ENCODE data around the gene RBM46. TPM values are rescaled to one million over a fixed set of nuclear protein-coding genes. Genes with fewer than 3 reads are reported as not detected.

Gene RBM46, protein sequence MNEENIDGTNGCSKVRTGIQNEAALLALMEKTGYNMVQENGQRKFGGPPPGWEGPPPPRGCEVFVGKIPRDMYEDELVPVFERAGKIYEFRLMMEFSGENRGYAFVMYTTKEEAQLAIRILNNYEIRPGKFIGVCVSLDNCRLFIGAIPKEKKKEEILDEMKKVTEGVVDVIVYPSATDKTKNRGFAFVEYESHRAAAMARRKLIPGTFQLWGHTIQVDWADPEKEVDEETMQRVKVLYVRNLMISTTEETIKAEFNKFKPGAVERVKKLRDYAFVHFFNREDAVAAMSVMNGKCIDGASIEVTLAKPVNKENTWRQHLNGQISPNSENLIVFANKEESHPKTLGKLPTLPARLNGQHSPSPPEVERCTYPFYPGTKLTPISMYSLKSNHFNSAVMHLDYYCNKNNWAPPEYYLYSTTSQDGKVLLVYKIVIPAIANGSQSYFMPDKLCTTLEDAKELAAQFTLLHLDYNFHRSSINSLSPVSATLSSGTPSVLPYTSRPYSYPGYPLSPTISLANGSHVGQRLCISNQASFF
- 0.58 TPM for total RNA-seq

DNA sequence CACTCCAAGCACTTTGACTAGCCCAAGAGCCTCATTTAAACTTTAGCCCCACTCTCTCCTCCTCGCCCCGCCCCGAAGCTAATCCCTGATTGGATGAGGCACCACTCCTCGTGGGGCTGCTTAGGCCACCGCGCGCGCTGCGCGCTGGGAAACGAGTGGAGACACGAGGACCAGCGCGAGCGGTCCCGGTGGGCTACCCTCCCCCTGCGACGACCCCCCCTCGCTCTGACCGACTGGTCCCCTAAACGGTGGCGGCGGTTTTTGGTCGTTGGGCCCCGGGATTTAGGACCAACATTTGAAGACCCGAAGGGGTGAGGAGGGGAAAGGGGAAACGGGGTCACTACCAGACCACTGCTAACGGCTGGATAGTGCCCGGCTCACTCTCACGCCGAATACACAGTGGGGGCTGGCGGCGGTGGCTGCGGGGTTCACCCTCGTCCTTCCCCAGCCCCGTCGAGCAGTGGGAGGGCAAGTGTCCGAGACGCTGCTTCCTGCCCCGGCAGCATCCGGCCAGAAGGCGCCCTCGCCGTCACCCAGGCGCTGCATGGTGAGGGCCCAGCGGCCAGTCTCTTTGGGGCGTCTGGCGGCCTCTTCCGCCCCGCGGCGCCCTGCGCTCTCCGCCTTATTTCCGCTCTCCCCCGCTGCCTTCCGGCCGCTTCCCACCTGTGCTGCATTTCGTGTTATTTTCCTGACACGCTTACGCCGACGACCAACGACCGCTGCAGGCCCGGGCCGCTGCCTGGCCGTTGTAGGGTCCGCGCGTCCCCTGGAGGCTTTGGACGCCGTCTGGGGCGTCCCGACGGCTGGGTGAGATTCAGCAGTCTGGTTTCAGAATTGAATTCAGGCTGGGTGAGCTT is at the start of gene RBM46:
RBM46 (plus strand) TSS at position 147 of the 857 bp plus-strand sequence. CDS start 15,481 bp downstream, outside the sequence.
- ATAC-seq (no peak), DNase-seq (ENCODE audit: low spot score) (no peak)
- intact Hi-C loops (cut with DNase I): no loop called here

DNA sequence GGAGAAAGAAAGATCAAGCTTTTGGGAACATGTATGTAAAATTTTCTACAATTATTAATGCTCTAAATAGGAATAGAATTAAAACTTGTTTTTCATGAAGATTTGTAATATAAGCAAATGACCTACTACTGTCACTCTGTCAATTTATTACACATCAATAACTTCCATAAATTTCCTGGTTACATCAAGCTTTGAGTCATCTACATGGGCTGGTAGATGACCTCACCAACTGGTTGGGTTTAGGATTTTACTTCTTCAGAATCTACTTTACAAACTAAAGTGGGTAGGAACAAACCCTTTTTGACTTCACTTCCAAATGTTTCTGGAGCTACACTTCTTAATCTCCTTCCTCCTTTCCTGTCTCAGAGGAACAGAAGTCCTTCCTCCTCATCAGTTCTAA is 49.3 kb upstream of the RBM46 start:
- intact Hi-C loops (cut with DNase I): no loop called here
- DNase-seq (ENCODE audit: low spot score) (no peak), ATAC-seq (no peak)

DNA sequence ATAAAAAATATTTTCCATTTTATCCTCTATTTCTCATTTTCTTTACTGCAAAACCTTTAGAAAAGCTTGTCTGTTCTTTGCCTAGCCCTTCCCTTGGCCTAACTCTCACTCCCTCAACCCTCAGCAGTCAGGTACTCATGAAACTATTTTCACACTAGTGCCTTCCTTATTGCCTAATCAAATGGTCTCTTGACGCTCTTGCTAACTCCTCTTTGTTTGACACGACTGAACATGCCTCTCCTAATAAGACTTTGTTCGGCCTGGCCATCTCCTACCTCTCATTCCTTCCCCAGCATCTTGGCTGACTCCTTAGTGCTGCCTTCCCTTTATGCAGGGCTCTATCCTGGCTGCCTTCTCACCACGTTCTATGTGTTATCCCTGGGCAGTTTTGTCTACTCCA is 48.4 kb upstream of the RBM46 start:
- DNase-seq (ENCODE audit: low spot score): no peak
- intact Hi-C loops (cut with DNase I): no loop called here
- ATAC-seq: no peak

DNA sequence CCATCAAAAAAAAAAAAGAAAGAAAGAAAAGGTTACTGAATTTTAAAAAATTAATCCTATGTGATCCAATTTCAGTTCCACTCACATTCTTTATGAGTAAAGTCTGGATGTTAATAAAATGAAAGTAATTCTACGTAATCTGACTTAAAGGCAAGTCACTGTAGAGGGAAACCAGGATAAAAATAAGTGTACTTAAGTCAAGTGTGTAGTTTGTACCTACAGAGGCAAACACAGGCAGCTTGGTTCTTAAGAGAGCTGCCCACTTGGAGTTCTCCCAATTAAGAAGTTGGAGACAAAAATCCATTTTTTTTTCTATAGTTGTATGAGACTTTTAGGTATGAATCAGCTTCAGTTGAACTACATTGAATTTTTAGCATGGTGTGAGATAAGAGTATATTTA is 44.3 kb upstream of the RBM46 start:
- ATAC-seq (no peak), DNase-seq (ENCODE audit: low spot score) (no peak)
- intact Hi-C loops (cut with DNase I): no loop called here

DNA sequence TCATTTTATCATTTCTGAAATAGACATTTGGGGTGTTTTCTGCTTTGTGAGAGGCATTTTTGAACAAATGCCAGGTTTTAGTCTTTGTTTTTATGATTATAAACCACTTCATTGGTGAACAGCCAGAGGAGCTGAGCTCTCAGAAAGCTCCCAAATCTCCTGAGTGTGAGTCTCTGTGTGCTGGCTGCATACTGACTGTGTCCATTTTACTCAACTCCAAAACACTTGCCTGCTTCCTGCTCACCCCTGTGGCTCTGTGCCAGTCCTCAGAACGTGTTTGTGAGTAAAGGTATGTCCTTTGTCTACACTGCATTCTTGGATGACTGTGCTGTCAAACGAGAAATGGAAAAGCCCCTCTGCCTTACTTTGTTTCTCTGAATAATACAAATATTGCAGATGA is 42.6 kb upstream of the RBM46 start:
- intact Hi-C loops (cut with DNase I): no loop called here
- DNase-seq (ENCODE audit: low spot score) (no peak), ATAC-seq (no peak)

DNA sequence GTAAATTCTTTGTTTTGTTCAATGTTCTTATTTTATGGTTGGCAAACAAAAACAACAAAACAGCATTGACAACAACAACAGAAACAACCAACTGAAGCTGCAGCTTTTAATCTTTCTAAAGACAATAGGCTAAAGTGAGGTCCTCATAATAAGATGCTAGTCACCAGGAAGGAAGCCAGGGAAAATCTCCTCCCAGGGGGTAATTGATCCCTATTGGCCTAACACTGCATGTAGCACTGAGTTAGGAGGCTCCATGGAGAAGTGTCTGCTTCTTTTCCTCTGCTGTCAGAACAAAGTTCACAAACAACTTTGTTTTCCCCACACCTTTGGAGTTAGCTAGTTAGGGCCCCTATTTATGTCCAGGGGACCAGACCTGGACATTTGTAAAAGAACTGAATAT is 42.0 kb upstream of the RBM46 start:
- no peak for DNase-seq (ENCODE audit: low spot score)
- intact Hi-C loops (cut with DNase I): no loop called here
- no peak for ATAC-seq

DNA sequence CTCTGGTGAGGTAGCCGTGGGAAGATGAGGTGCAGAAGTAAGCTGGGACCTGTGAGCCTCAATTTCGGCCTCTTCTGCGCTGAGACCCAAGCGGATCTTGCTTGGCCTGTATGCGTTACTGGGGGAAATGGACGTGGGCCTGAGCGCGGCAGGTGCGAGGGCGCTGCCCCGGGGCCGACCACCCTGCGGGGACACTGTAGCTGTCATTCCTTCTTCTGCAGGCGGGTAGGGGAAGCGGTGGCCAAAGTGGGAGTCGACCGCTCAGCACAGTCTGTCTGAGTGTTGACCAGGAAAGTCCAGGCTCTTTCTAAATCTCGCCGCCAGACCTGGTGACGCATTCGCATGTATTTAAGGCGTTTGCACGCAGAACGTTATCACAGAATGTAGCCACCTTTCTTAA is 40.6 kb upstream of the RBM46 start:
- no peak for ATAC-seq
- intact Hi-C loops (cut with DNase I): no loop called here

DNA sequence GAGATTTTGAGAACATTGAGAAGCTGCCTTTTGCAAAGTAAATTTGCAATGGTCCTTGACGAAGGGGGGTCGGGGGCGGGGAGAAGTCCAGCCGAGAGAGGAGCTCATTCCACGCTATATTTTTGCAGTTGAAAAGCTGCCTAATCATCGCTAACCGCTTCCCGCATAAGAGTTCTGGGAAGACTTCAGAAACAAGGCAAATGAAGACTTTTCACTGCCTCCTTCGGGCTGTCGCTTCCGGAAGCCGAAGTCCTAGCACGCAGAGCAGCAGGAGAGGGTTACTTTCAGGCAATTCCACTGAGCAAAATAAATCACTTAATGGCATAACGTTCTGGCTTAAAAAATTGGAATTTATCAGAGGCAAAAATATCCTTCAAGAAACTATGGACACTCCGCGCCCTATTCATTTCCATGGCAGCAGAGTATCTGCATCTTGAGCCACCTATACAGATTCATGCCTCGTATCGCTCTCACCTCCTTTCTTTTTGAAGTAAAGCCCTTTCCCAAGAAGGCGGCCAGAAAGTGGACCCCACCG is 39.9 kb upstream of the RBM46 start:
- intact Hi-C loops (cut with DNase I): no loop called here
- ATAC-seq: no peak

More for the DNA sequence above, 40.6 kb upstream of the RBM46 start:
- no peak for DNase-seq (ENCODE audit: low spot score)

DNA sequence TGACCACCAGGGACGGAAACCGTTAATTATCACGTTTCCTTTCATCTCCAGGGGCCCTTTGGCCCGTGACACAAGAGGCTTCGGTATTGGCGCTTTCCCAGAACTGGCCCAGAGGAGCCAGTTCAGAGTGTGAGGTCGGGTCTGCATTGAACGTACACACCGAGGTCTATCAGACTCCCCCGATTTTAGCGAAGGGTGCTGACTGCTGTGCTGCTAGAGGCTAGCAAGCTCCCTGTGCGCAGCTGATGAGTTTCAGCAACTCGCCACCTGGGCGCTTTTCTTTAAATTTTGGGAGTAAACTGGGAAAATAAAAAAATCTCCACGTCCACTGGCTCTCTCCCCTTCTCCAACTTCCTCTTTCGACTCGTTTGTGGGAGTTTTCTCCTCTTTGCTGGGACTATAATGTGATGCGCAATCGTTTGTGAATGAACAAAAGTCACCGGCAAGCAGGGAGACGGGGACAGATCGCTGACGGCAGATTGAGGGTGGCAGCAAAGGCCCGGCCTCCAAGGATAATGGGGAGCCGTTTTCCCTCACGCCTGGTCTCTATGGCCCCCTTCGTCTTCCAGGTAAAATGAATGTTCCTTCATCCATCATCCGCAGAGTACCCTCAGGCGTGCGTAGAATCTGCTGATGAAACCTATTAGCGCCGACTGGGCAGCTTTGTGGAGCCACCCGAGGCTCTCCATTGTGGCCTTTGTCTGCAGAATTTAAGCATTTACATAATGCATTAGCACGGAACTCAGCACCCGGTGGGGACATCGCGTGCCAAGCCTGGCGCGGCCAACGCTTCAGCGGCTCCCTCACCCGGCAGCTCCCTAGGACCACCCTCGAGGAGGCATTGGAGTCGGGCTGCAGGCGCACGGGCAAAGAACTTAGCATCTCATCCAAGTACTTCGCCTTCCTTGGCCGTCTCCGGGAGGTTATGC is 38.9 kb upstream of the RBM46 start:
- intact Hi-C loops (cut with DNase I): no loop called here
- DNase-seq (ENCODE audit: low spot score) (no peak), ATAC-seq (peak; percentile 51)

More for the DNA sequence above, 39.9 kb upstream of the RBM46 start:
- DNase-seq (ENCODE audit: low spot score): no peak

DNA sequence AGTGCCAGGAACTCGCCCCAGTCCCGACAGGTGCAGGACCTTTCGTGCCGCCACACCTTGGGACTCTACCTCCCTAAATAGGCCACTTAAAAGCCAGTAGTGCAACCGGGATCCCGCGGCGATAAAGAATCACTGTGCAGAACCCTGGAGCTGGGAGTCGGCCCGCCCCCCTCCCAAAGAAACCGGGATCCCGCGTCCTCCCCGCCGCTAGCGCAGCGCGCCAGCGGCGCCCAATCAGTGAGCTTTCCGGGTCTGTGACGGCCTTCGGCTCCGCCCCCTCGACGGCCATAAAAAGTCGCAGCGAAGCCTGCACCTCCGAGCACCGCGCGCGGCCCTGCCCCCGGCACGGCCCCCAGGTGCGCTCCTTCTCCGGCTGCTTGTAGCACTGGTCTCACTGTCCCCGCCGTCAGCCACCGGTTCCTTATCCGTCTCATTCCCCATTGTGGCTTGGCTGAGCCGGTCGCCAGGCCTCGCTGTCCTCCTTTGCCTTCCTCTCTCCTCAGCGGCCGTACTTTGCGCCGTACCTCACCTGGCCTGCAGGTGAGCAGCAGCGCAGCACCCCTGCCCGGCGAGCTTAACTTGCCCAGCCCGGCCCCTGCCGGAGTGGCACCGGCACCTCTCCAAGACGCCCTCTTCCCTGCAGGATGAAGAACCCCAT is 37.3 kb upstream of the RBM46 start, which contains the start of gene LRAT:
LRAT (plus strand) TSS at position 318 of the 658 bp plus-strand sequence; CDS start at position 645, 327 bp downstream.
- DNase-seq (ENCODE audit: low spot score) (no peak), ATAC-seq (peak; percentile 70)
- intact Hi-C loops (cut with DNase I): no loop called here

DNA sequence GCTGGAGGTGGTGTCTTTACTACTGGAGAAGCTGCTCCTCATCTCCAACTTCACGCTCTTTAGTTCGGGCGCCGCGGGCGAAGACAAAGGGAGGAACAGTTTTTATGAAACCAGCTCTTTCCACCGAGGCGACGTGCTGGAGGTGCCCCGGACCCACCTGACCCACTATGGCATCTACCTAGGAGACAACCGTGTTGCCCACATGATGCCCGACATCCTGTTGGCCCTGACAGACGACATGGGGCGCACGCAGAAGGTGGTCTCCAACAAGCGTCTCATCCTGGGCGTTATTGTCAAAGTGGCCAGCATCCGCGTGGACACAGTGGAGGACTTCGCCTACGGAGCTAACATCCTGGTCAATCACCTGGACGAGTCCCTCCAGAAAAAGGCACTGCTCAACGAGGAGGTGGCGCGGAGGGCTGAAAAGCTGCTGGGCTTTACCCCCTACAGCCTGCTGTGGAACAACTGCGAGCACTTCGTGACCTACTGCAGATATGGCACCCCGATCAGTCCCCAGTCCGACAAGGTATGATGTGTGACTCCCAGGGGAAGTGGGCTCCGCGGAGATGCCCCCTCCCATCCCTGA is 36.6 kb upstream of the RBM46 start:
- no peak for ATAC-seq
- intact Hi-C loops (cut with DNase I): no loop called here

DNA sequence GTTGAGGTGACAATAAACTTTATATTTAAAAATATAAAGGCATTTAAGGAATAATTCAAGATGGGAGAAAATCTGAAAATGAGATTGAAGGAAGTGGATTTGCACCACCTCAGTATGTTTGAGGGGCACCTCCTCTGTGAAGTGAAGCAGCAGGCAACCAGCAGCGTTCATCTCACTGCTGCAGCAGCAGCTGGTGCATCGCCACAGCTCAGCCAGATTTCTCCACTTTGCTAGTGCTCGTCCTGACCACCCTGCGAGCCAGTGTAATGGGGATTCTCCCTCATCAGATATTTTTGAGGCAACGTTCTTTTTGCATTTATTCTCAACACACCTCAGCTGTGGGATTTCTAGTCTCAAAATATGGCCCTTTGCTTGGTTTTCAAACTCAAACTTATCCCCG is 23.4 kb upstream of the RBM46 start:
- ATAC-seq (no peak), DNase-seq (ENCODE audit: low spot score) (no peak)
- intact Hi-C loops (cut with DNase I): no loop called here

More for the DNA sequence above, 36.6 kb upstream of the RBM46 start:
- no peak for DNase-seq (ENCODE audit: low spot score)

DNA sequence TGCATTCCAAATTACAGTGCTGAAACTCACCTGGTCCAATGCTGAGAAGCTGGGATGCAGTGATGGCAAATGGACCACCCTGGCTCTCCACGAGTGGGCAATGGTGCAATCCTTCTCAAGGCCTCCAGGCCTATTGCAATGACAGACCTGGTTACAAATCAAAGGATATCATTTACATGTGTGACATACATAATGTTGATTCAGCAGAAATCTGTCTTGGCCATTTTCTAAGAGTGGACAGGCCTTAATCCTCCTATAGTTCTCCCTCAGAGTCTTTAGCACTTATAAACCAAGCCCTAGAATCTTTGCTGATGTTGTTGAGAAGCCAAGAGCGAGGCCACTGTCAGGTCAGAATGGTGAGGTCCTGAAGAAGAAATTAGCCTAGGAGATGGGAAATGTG is 20.2 kb upstream of the RBM46 start:
- no peak for DNase-seq (ENCODE audit: low spot score)
- intact Hi-C loops (cut with DNase I): no loop called here
- no peak for ATAC-seq

DNA sequence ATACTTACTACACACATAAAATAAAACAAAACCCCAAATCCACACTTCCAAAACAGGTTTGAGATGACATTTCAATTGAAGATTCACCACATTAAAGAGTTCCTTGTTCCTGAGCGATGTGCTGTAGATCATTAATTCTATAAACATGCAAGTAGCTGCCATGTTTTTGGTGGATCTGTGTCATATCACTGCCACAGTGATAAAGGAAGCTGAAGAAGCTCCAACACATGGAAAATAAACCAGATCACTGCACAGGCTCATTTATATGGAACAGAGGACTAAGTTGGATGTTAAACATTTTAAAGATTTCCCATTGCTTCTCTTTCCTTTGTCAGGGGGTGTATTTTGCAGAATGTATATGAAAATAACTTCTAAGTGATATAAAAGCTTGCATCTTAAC is 2.8 kb upstream of the RBM46 start:
- DNase-seq (ENCODE audit: low spot score) (no peak), ATAC-seq (no peak)
- intact Hi-C loops (cut with DNase I): no loop called here

DNA sequence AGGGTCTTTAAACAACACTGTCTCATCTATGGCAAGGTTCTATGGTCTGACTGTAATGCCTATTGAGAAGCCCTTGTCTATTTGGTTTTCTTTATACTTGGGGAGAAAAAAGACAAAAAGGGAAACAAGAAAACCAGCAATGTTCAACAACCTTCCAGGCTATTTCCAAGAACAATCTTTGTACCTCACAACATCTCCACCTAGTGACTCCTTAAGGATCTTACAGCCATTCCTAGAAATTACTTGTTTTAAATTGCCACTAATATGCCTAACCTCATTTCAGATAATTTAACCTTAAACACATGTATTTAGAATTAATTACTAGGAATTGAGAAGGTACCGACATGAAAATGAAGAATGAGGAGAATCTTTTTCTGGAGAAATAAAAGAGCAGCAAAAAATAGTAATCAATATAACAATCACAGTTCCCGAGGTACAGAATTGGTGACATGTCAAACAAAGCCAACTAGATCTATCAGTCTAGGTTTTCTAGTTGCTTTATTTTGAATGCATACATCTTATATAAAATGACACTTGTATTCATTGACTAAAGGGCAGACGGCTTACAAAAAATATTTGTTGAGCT is 1.6 kb upstream of the RBM46 start:
- DNase-seq (ENCODE audit: low spot score) (no peak), ATAC-seq (no peak)
- intact Hi-C loops (cut with DNase I): no loop called here

DNA sequence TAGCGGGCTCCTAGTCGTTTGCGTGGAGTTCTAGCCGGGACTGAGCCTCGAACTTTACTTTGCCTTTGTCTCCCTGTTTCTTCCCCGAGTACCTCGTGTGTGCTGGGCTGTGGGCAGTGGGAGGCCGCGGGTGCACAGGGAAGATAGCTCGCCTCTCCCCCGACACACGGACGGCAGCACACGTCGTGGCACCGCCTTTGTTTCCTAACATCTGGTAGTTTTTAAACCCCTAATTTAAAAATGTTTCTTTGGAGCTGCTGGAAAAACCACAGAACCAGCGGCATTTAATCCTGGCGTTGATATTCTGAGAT is 866 bp downstream of the RBM46 start:
- ATAC-seq (no peak), DNase-seq (ENCODE audit: low spot score) (no peak)
- intact Hi-C loops (cut with DNase I): no loop called here

DNA sequence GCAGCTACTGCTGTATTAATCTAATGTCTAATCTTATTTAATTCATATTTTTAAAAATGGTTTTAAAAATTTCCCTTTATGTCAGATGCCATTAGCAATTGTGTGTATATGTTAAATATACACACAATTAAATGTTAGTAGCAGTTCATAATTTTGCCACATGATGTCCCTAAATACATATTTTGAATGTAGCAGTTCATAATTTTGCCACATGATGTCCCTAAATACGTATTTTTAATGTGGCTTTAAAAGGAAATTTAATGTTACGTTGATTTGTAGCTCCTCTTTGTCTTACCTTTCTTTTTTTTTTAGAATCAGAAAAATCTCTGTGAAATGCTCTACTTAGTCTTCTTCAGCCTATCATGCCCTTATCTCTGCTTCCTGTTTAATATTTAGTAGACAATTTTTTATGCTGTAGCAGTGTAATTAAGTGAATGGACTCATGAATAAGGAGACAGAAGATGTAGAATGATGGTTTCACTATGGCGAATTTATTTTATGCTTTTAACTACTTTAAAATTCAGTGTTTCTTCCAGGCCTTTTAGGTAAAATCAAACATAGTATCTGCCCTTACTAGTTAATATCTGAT is 26.1 kb downstream of the RBM46 start:
- no peak for ATAC-seq

More for the DNA sequence above, 26.1 kb downstream of the RBM46 start:
- no peak for DNase-seq (ENCODE audit: low spot score)
- intact Hi-C loops (cut with DNase I): no loop called here
